GM12872 (cell line): ENCODE data around the gene DYNC1I2.

Source experiments
- TF ChIP-seq, protein P1 (sequence below): IDR thresholded peaks from 3 replicates; pipeline ENCODE4 v1.5.1; 2011; ENCODE audit warnings: low read depth, mild to moderate bottlenecking, low read length, moderate library complexity; ENCODE audit not compliant: insufficient read depth

The DYNC1I2 gene

DNA sequence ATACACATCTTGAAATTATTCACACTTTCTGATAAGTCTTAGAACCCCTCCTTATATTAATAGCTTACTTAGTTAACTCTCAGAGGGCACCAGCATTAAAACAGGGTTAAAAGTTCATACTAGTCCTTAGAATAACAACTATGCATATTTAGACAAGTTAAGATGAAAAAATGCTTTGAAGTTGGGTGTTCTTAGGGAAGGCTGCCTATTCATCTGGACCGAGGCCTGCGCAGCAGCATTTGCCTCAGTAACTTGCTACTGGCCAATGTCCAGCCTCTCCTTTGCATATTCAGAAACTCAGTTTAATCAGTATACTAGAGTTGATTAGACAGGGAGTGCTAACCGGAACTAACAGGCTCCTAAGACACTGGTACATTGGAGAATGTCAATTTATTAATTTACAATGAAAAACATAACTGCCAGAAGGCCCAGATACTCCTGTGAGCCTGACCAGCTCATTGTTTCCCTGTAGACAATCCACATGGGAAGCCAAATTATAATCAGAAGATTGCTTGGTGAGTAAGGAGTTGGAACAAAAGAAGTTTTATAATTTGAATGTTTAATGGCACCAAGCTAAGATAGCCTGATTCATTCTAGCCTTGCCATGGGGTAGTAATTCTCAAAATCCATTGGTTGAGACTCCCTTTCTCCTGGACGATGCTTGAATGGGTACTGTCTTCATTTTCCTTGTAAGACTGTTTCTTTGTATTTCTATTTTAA, 48.9 kb downstream of the DYNC1I2 start:
- TF ChIP-seq, protein P1, sequence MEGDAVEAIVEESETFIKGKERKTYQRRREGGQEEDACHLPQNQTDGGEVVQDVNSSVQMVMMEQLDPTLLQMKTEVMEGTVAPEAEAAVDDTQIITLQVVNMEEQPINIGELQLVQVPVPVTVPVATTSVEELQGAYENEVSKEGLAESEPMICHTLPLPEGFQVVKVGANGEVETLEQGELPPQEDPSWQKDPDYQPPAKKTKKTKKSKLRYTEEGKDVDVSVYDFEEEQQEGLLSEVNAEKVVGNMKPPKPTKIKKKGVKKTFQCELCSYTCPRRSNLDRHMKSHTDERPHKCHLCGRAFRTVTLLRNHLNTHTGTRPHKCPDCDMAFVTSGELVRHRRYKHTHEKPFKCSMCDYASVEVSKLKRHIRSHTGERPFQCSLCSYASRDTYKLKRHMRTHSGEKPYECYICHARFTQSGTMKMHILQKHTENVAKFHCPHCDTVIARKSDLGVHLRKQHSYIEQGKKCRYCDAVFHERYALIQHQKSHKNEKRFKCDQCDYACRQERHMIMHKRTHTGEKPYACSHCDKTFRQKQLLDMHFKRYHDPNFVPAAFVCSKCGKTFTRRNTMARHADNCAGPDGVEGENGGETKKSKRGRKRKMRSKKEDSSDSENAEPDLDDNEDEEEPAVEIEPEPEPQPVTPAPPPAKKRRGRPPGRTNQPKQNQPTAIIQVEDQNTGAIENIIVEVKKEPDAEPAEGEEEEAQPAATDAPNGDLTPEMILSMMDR = no peak

DNA sequence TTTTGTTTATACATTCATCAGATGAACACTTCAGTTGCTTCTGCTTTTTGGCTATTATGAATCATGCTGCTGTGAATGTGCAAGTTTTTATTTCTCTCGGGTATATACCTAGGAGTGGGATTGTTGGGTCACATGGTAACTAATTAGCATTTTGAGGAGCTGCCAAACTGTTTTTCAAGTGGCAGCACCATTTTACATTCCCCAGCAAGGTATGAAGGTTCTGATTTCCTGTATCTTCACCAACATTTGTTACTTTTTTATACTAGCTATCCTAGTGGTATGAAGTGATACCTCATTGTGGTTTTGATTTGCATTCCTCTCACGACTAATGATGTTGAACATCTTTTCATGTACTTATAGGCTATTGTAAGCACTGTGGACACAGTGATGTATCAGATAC, 53.9 kb downstream of the DYNC1I2 start:
- TF ChIP-seq, protein P1 = no peak

DNA sequence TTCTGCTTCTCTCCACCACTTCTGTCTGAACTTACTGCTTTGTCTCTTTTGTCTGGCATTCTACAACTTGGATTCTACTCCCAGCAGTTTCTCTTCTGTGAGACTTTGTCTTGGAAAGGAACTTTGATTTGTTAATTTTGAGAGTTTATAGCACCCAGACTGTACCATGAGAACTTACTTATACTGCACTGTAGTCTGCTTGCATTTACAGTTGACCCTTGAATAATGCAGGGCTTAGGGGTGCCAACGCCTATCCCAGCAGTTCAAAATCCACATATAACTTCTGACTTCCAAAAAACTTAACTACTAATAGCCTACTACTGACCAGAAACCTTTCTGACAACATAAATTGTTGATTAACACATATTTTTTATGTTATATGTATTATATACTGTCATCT, 55.5 kb downstream of the DYNC1I2 start:
- TF ChIP-seq, protein P1 = no peak

DNA sequence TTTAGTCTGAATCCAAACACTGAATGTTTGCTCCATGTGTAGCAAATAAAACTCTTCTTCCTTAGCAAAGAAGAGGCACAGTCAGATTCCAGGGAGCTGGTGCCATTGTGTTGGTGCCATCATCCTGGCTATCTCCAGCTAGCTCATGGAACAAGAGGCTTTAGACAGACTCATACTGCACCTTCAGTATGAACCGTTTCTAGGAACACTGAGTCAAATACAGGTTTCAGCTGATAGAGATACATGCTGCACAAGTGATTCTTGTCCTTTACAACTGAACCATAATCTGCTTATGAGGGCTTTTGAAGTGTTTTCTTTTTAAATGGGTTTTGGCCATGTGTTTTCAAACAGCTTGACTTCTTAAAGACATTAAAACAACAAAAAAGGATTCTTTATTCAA, 57.9 kb downstream of the DYNC1I2 start:
- TF ChIP-seq, protein P1 = no peak

DNA sequence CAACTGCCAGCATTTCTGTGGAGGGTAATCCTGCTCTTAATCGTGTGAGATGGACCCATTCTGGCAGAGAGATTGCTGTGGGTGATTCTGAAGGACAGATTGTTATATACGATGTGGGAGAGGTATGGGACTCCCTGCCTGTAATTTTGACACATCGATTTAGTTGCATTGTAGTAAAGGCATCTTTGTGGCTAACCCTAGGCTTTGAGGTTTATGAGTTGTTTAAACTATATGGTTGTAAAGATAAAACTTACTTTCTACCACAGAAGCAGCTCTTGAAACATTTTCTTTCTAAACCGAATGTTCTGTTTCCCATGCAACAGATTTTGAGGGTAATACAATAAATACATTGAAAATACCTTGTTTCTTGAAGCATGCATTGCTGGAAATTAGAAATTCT, 58.5 kb downstream of the DYNC1I2 start:
- TF ChIP-seq, protein P1 = no peak

DNA sequence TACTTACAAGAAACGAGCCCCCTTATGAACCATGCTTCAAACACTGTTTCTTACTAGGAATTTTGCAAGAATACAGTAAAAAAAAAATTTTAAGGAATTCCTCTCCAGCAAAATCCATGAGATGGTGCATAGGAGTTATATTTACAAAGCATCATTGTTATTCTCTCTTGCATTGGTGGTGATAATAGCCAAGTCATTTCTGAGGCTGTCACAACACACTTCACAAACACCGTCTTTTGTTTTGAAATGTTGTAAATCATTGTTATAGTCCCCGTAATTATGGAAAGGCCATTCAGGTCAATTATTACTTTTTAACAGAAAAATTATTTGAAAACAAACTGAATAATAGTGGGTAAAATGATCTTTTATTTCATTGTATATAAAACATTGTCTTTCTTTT, 60.1 kb downstream of the DYNC1I2 start:
- TF ChIP-seq, protein P1 = no peak

DNA sequence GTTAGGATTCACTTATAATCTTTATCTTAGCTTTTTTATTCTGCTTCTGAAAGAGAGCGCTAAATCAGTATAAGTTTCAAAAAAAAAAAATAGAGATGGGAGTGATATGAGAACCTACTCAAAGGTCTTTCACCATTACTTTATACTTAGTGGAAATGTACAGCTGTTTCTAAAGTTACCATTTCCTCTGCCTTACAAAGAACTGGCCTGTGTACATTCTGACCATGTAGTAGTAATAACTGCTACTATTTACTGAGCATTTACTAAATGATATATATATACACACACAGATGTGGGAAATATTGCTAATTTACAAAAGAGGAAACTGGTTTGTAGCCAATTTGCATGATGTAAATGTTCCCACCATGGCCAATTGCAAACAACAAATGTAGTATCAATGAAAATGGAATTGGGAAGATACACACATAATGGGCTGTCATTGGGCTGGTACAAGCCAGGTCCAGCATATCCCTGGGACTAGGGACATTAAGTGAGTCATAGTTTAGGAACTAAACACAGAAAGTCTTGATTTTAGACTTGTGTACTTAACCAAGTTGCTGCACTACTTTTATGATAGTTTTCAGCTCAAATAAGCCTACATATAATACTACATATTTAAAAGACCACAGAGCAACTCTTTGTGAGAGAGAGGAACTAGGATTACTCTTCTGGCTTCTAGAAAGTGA, 67.1 kb downstream of the DYNC1I2 start:
- TF ChIP-seq, protein P1 = no peak
